Bronchial epithelial cell (primary cell): ENCODE results near the gene CORO2B. TPM values are rescaled to one million over a fixed set of nuclear protein-coding genes. Genes with fewer than 3 reads are reported as not detected.
"Not testable (repeated sequence)": the region's sequence is repeated elsewhere in the genome, so short reads cannot be mapped to it uniquely, and the experiment has no call there.

Experiments
- DNase-seq: peaks from one replicate; pipeline ENCODE4 v3.0.0-alpha.2; 2010; ENCODE audit warnings: low read depth
- FAIRE-seq: peaks from 2 replicates; lab custom pipeline; 2011; peaks lifted over from hg19 to GRCh38; lab: Jason Lieb, UNC
- H3K27me3 ChIP-seq: 2 replicates; pipeline ENCODE4 v1.5.1; 2011; ENCODE audit warnings: low read length; ENCODE audit not compliant: control insufficient read depth, insufficient read depth
- H3K36me3 ChIP-seq: 2 replicates; pipeline ENCODE4 v1.5.1; 2011; ENCODE audit warnings: low read length; ENCODE audit not compliant: control insufficient read depth, insufficient read depth
- H3K4me3 ChIP-seq: 2 replicates; pipeline ENCODE4 v1.5.1; 2011; ENCODE audit warnings: mild to moderate bottlenecking, low read depth, low read length, control low read depth
- total RNA-seq: library from RNA; depleted of rRNA; stranded (reverse); fragments of >200 nt; gene quantifications from 2 replicates; pipeline ENCODE4 v1.2.1, GENCODE V29; 2014
- TF ChIP-seq, protein P1 (sequence below): IDR thresholded peaks from 2 replicates; pipeline ENCODE4 v1.5.1; 2011; ENCODE audit warnings: mild to moderate bottlenecking, moderate library complexity, low read length, control low read depth, inconsistent platforms; ENCODE audit not compliant: insufficient read depth, severe bottlenecking

Gene CORO2B
- total RNA-seq, 1 donor from 2014 or later: under 0.01 TPM

DNA sequence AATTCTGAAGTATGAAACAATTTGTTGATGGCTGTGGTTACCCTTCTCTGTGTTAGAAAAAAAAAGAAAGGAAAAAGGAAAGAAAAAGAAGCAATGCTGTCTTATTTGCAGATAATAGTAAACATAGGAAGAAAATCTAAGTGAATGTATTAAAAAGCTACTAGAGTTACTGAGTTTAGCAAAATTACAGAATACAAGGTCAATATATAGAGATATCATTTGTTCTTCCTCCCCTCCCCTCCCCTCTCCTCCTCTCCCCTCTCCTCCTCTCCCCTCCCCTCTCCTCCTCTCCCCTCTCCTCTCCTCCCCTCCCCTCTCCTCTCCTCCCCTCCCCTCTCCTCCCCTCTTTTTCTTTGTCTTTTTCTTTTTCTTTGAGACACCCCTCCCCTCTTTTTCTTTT is 172.8 kb downstream of the CORO2B start:
- Histone ChIP-seq H3K4me3 (no peak overlapping the region), H3K36me3 (no peaks in the 10 kb centered on the region), H3K27me3 (no peaks in the 10 kb centered on the region)
- TF ChIP-seq, protein P1, sequence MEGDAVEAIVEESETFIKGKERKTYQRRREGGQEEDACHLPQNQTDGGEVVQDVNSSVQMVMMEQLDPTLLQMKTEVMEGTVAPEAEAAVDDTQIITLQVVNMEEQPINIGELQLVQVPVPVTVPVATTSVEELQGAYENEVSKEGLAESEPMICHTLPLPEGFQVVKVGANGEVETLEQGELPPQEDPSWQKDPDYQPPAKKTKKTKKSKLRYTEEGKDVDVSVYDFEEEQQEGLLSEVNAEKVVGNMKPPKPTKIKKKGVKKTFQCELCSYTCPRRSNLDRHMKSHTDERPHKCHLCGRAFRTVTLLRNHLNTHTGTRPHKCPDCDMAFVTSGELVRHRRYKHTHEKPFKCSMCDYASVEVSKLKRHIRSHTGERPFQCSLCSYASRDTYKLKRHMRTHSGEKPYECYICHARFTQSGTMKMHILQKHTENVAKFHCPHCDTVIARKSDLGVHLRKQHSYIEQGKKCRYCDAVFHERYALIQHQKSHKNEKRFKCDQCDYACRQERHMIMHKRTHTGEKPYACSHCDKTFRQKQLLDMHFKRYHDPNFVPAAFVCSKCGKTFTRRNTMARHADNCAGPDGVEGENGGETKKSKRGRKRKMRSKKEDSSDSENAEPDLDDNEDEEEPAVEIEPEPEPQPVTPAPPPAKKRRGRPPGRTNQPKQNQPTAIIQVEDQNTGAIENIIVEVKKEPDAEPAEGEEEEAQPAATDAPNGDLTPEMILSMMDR: no peak
- FAIRE-seq (no peak), DNase-seq (no peak)

DNA sequence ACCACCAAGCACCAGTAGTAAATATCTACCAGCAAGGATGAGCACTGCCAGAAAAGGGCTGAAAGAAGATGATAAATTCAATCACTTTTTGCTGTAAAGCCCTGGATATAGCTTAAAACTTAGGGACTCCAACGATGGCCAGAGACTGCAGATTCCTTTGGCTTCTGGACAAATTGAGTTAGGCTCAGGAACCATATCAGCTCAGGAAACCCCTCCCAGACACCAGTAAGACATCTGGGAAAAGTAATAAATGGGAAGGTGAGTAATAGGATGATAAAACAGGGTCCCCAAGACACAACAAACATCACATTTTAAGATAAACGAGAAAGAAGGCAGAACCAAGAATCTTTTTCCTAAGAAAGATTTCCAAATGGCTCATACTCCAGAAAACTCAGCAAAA is 176.9 kb downstream of the CORO2B start:
- H3K4me3 ChIP-seq: no peak overlapping the region
- no peaks in the 10 kb centered on the region for H3K36me3 ChIP-seq
- DNase-seq (no peak), FAIRE-seq (peak; percentile 13)
- H3K27me3 ChIP-seq: no peaks in the 10 kb centered on the region
- TF ChIP-seq, protein P1: no peak

DNA sequence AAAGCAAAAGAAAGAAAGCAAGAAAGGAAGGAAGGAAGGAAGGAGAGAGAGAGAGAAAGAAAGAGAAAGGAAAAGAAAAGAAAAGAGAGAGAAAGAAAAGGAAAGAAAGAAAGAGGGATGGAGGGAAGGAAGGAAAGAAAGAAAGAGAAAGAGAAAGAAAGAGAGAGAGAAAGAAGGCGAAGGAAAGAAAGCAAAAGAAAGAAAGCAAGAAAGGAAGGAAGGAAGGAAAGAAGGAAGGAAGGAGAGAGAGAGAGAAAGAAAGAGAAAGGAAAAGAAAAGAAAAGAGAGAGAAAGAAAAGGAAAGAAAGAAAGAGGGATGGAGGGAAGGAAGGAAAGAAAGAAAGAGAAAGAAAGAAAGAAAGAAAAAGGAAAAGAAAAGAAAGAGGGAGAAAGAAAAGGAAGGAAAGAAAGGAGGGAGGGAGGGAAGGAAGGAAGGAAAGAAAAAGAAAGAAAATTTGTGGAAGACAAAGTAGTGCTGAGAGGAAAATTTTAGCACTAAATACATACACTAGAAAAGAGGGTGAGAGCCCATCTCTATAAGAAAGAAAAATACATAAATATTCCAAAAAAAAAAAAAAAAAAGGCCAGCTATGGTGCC is 181.3 kb downstream of the CORO2B start:
- H3K27me3 ChIP-seq, H3K36me3 ChIP-seq, FAIRE-seq, H3K4me3 ChIP-seq, DNase-seq: not testable (repeated sequence)

DNA sequence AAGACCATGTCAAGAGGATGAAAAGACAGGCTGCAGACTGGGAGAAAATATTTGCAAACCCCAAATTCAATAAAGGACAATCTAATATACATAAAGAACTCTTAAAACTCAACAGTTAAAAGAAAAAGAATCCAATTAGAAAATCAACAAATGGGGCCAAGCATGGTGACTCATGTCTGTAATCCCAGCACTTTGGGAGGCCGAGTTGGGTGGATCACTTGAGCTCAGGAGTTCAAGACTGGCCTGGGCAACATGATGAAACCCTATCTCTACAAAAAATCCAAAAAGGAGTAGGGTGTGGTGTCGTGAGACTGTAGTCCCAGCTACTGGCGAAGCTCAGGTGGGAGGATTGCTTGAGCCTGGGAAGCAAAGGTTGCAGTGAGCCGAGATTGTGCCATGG is 184.3 kb downstream of the CORO2B start:
- DNase-seq (no peak), FAIRE-seq (no peak)
- Histone ChIP-seq H3K4me3 (no peak overlapping the region), H3K36me3 (no peaks in the 10 kb centered on the region), H3K27me3 (peaks cover 3% of the 10 kb centered on the region)
- TF ChIP-seq, protein P1: no peak

DNA sequence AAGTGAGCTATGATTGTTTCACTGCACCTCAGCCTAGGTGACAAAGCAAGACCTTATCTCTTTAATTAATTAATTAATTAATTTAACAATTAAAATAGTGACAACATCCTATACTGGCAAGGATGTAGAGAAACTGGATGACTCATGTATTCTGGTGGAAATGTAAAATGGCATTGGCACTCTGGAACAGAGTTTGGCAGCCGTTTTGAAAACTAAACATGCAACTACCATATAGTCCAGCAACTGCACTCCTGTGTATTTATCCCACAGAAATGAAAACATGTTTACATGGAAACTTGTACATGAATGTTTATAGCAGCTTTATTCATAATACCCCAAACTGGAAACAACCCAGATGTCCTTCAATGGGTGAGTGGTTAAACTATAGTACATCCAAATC is 185.3 kb downstream of the CORO2B start:
- no peak for FAIRE-seq
- TF ChIP-seq, protein P1: no peak
- no peak for DNase-seq
- H3K36me3 ChIP-seq: no peaks in the 10 kb centered on the region
- peaks cover 3% of the 10 kb centered on the region for H3K27me3 ChIP-seq
- H3K4me3 ChIP-seq: no peak overlapping the region

DNA sequence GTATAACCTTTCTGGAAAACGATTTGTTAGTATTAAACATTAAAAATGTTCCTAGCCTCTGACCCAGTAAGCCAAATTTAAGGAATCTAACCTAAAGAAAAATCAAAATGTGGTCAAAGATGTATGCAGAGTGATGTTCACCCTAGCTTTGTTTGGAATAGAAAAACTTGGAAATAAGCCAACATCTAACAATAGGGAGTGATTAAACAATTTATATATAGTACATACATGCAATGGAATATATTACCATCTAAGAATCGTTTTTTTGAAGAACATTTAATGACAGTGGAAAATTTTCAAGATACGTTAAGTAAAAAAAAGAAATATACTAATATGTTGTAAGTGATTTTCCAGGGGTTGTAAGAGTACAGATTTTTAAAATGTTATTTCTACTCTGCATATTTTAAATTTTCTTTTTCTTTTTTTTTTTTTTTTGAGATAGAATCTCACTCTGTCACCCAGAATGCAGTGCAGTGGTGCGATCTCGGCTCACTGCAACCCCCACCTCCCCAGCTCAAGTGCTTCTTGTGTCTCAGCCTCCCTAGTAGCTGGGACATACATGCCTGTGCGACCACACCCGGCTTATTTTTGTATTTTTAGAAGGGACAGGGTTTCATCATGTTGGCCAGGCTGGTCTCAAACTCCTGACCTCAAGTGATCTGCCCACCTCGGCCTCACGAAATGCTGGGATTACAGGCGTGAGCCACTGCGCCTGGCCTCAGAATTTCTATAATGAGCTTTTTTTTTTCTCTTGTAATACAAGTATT is 187.0 kb downstream of the CORO2B start:
- Histone ChIP-seq H3K36me3 (no peaks in the 10 kb centered on the region), H3K4me3 (no peak overlapping the region), H3K27me3 (peaks cover 3% of the 10 kb centered on the region)
- TF ChIP-seq, protein P1: no peak
- DNase-seq (no peak), FAIRE-seq (no peak)
